NCI-H748 treated with DMSO at 0.1 percent for 48 hours (cell line): Measurements from ENCODE around the gene DLGAP1.
"Not testable (repeated sequence)": the region's sequence is repeated elsewhere in the genome, so short reads cannot be mapped to it uniquely, and the experiment has no call there.

Experiments used
- DNase-seq: peaks from one replicate; lab custom pipeline; 2025; lab: John Stamatoyannopoulos, UW

The DLGAP1 gene

DNA sequence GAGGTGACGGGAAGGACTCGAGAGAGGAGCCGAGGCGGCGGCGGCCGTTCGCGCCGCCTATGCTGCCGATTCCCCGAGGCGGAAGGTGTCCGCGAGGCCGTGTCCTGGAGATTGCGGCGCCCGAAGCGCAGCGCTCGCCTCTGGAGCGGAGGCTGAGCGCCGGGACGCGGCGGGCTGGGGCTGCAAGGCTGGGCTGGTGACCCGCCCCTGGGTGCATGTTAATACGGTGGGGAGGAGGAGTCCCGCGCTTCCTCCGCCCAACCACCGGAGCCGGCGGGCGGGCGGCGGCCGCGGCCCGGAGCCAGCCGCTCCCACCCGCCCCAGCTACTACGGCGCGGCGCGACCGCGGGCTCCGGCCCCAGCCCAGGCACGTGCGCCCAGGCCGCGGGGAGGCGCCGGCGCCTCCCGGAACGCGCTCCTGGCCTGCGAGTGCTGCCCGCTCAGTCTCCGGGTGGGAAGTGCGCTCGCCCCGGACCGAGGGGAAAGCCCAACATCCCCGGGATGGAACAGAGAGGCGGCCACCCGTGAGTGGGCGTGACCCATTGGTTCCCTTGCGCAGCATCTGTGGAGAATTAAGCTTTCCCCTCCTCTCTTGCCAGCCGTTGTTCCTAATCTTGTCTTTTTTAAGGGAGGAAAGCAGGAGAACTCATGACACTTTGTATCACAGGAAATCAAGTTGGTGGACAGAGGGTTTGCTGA, at the start of gene DLGAP1:
TSS of gene DLGAP1 (minus strand) at position 195 of the 699 bp plus-strand sequence.
- no peak for DNase-seq

GRCh38 chr18:4494703-4495284, 39.7 kb upstream of the DLGAP1 start:
- not testable (repeated sequence) for DNase-seq

DNA sequence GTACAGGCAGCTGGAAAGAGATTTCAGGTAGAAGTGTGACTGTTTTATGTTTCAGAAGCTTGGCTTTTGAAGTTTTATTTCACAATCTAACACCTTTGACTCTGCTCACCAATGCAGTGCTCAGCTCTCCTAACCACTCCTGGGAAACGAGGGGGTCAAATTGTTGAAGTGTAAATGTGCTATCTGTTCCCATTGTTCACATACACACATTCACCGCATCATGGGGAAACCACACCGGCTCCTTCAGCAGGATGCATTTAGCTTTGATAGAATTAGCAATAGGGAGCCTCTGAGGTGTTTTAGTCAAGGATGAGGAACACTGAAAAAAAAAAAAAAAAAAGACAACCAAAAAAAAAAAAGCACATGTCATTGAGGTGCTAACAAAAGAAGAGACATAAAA, 13.4 kb upstream of the DLGAP1 start:
- no peak for DNase-seq

- DNase-seq: no peak
Observed at GRCh38 chr18:4454537-4455112, 482 bp downstream of the DLGAP1 start.

DNA sequence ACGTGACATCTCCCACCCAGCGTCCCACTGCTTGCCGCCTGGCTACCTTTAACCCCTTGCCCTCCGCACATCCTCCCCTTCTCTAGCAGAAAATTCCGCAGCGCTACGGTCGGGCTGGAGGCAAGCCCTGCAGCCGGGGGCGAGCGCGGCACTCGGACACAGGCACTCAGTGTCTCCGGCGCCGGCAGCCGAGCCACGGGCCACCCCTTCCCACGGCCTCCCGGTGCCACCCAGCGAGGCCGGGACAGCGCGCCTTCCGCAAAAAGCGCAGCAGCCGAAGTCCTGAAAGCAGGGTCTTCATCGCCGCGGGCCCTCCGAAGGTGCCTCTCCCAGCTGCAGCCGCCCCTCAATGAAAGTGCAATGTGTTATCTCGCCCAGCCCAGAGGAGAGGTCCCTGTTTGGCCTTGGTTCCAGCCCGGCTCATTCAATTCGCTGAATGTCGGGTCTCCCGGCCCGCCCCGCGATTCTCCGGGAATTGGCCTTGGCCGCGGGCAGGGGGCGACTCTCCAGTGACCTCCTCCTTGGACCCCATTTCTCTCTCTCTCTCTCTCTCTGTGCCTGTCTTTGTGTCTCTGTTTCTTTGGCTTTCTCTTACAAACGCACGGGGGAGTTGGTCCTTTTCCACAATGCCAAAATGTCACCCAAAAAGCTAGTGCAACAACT, 1.1 kb downstream of the DLGAP1 start:
- DNase-seq: no peak

- DNase-seq: no peak
Observed at GRCh38 chr18:4453567-4453873, 1.6 kb downstream of the DLGAP1 start.

DNA sequence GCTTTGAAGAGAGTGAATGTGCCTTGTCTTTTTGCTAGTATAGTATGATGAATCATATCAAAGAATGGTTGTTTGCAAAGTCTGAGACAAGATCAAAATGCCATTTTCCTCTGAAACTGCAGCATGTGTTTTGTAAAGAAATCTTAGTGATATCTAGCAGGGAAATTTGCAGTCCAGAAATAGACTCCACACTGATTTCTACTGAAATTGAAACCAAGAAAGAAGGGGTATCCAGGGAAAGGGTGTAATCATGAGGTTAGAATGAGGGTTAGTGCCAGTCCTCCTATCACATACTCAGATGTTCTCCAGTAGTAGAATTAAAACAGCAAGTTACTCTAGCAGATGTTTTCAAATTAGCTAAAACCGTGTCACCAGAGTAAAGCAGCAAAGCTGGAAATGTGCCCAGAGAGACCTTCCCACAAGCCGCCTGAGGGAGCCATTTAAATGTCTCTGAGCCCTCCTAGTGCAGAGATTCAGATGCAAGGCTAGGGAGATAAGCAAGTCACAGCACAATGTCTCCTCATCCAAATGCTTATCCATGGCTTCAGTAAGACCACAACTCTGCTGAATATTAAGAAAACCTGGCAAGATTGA, 4.9 kb downstream of the DLGAP1 start:
- DNase-seq: no peak

DNA sequence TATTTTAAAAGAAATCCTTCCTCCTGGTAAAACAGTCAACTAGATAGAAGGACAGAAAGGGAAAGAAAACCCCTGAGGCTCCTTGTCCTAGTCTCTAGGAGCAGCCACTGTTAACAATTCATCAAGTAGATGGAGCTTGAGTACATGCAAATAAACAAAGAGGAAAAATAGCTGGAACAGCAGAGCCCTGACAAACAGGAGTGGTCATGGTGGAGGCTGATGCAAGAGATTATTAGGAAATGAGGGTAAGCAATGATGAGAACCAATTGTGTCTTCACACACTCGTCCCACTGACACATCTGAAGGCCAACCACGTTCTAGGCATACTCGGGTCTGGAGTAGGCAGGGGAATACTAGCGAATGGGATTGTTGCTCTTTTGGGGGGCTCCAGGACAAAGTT, 9.2 kb downstream of the DLGAP1 start:
- no peak for DNase-seq

- DNase-seq: no peak
Observed at GRCh38 chr18:4444306-4444705, 10.8 kb downstream of the DLGAP1 start.

- DNase-seq: no peak
Observed at GRCh38 chr18:4441098-4441497, 14.0 kb downstream of the DLGAP1 start.

GRCh38 chr18:4438938-4439337, 16.2 kb downstream of the DLGAP1 start:
- DNase-seq: no peak

- DNase-seq: no peak
Observed at GRCh38 chr18:4433717-4434116, 21.4 kb downstream of the DLGAP1 start.

- DNase-seq: no peak
Observed at GRCh38 chr18:4430836-4431235, 24.3 kb downstream of the DLGAP1 start.

DNA sequence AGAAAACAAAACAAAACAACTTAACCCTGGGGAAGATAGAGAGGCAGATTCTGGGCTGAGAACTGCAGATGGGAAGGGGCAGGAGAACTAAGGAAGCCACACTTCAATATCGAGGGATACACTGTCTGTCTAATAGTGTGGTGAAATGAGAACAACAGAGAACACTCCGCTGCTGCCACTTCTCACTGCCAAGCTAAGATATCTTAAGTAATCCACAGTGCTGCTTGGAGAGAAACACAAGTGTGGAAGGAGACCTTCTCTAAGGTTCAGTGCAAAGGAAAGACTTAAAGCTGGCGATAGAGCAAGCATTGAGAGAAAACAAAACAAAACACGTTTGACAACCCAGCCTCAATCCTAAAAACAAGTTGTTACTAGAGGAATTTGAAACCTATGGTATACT, 37.4 kb downstream of the DLGAP1 start:
- DNase-seq: no peak

DNA sequence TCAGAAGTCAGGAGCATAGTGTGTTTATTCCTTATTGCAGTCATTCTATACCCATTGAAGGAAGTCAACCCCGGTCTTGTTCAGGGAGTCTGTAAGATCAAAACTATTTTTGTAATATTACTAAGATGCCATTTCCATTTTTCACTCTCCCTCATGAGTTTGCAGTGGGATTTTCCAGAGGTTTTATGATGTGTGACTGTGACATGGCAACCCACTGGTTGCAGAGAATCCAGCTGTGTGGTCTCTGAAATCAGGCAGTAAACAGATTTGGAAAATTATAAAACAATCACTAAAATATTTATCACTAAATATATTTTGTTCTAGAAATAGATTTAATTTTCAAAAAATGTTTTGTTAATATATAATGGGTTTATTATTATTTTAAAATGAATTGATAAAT, 38.1 kb downstream of the DLGAP1 start:
- DNase-seq: no peak

- DNase-seq: no peak
Observed at GRCh38 chr18:4412286-4412685, 42.8 kb downstream of the DLGAP1 start.

DNA sequence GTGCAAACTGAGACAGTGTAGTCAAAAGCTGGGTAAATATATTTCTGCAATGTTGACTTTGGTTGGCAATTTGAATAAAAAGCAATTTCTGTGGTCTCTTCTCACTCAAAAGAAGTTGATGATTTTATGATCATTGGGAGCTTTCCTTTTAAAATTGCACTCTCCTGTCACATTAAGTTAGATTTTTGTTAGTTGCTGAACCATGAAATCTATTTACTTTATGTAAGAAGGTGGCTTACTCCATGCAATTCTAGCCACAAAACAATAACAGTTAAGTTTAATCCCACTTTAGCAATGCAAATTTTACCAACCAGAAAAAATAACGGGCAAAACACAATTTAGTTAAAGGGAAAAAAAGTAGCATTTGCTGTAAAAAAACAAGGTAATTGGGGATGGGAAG, 48.3 kb downstream of the DLGAP1 start:
- no peak for DNase-seq

GRCh38 chr18:4405965-4406364, 49.1 kb downstream of the DLGAP1 start:
- DNase-seq: no peak

DNA sequence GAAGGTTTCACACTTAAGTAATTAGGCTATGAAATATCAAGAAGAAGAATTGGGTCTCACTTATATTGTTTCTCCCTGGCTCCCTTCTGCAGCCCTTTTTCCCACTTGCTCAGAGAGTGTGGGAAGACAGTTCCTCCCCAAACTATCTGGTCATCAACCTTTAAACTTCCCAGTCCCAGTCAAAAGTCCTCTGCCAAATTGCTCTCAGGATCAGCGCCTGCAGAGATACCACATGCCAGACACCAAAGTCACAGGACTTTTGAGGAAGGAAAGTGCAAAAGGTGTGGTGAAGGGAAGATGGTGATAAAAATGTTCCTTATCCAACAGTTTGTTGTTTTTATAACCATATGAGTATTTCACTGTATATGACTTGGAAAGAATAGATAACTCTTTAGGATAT, 51.3 kb downstream of the DLGAP1 start:
- no peak for DNase-seq

GRCh38 chr18:4400911-4401310, 54.2 kb downstream of the DLGAP1 start:
- no peak for DNase-seq

- no peak for DNase-seq
Observed at GRCh38 chr18:4399929-4400328, 55.2 kb downstream of the DLGAP1 start.

GRCh38 chr18:4394700-4395099, 60.4 kb downstream of the DLGAP1 start:
- DNase-seq: no peak

DNA sequence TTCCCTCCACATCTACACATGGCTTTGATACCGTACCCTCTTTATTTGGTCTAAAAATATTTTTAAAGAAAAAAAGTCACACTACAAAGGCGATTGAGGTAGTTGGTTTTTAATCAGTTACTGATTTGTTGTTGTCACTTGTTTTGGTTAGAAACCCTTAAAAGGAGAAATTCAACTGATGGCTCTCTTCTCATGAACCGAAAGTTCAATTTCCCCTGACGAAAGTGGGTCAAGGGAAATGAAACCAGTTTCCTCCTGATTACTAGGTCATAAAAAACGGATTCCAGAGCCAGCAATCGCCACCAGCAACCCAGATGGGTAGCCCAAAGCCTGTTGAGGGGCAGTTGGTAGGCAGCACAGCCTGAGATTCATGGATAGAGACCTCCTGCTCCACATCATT, 63.2 kb downstream of the DLGAP1 start:
- no peak for DNase-seq
